GM12873 (cell line): Measurements from ENCODE around the gene MARCHF11.

ENCODE experiments used
- CTCF ChIP-seq: IDR thresholded peaks from 2 replicates; pipeline ENCODE4 v1.5.1; 2012; ENCODE audit warnings: low read depth, mild to moderate bottlenecking, moderate library complexity, low read length, control low read depth; ENCODE audit not compliant: insufficient read depth; ENCODE audit errors: missing control alignments

MARCHF11 gene

GRCh38 chr5:16051246-16051755 is 128.3 kb downstream of the MARCHF11 start:
- no peak for TF ChIP-seq CTCF

GRCh38 chr5:16050414-16050813 is 129.2 kb downstream of the MARCHF11 start:
- no peak for TF ChIP-seq CTCF

GRCh38 chr5:16049761-16050160 is 129.8 kb downstream of the MARCHF11 start:
- no peak for TF ChIP-seq CTCF

GRCh38 chr5:16048132-16048531 is 131.5 kb downstream of the MARCHF11 start:
- TF ChIP-seq CTCF: no peak

- no peak for TF ChIP-seq CTCF
Measured at GRCh38 chr5:16043349-16043965, 136.1 kb downstream of the MARCHF11 start.

- no peak for TF ChIP-seq CTCF
Measured at GRCh38 chr5:16037121-16037845, 142.3 kb downstream of the MARCHF11 start.

GRCh38 chr5:16034319-16035001 is 145.1 kb downstream of the MARCHF11 start:
- no peak for TF ChIP-seq CTCF
